ENCODE measurements around the gene TCL1B.
"Not testable (repeated sequence)": the region's sequence is repeated elsewhere in the genome, so short reads cannot be mapped to it uniquely, and the experiment has no call there.

The TCL1B gene

GRCh38 chr14:95685978-95686922, at the start of gene TCL1B:
Gene TCL1B, plus strand, starts transcription at chr14:95686426. Its CDS starts 42 bp downstream, at chr14:95686468.
- DNase-seq: no peak

- DNase-seq: no peak
Observed at GRCh38 chr14:95644981-95645380, 41.2 kb upstream of the TCL1B start.

GRCh38 chr14:95645389-95645996, 40.7 kb upstream of the TCL1B start:
- no peak for DNase-seq

GRCh38 chr14:95647926-95648325, 38.3 kb upstream of the TCL1B start:
- DNase-seq: no peak

GRCh38 chr14:95649230-95649629, 37.0 kb upstream of the TCL1B start:
- DNase-seq: no peak

- no peak for DNase-seq
Observed at GRCh38 chr14:95651028-95651427, 35.2 kb upstream of the TCL1B start.

GRCh38 chr14:95651821-95652583, 34.2 kb upstream of the TCL1B start:
- no peak for DNase-seq

- DNase-seq: no peak
Observed at GRCh38 chr14:95652690-95653089, 33.5 kb upstream of the TCL1B start.

GRCh38 chr14:95655461-95655860, 30.8 kb upstream of the TCL1B start:
- DNase-seq: no peak

- no peak for DNase-seq
Observed at GRCh38 chr14:95656634-95657033, 29.6 kb upstream of the TCL1B start.

- no peak for DNase-seq
Observed at GRCh38 chr14:95657454-95657853, 28.8 kb upstream of the TCL1B start.

- DNase-seq: no peak
Observed at GRCh38 chr14:95659293-95659989, 26.8 kb upstream of the TCL1B start.

- no peak for DNase-seq
Observed at GRCh38 chr14:95659990-95660385, 26.2 kb upstream of the TCL1B start.

GRCh38 chr14:95660651-95661515, 25.3 kb upstream of the TCL1B start:
- no peak for DNase-seq

GRCh38 chr14:95662376-95663186, 23.6 kb upstream of the TCL1B start:
- no peak for DNase-seq

GRCh38 chr14:95663226-95663797, 22.9 kb upstream of the TCL1B start:
- DNase-seq: no peak

- DNase-seq: no peak
Observed at GRCh38 chr14:95664066-95664465, 22.2 kb upstream of the TCL1B start.

- no peak for DNase-seq
Observed at GRCh38 chr14:95664546-95664945, 21.7 kb upstream of the TCL1B start.

GRCh38 chr14:95665530-95665929, 20.7 kb upstream of the TCL1B start:
- not testable (repeated sequence) for DNase-seq

GRCh38 chr14:95666450-95666849, 19.8 kb upstream of the TCL1B start:
- no peak for DNase-seq
